KOPT-K1 (cell line): Measurements from ENCODE around the gene AMDHD2.

Source experiments
- H3K27ac ChIP-seq: fragments of 200-600 bp; sonication (generic); 2 replicates; pipeline ENCODE4 v1.5.1; 2016; ENCODE audit warnings: antibody characterized with exemption, mild to moderate bottlenecking, low read depth, low read length; ENCODE audit not compliant: poor library complexity, severe bottlenecking
- H3K36me3 ChIP-seq: fragments of 200-600 bp; sonication (generic); 2 replicates; pipeline ENCODE4 v1.5.1; 2017; ENCODE audit warnings: antibody characterized with exemption, mild to moderate bottlenecking, low read length, moderate library complexity; ENCODE audit not compliant: insufficient read depth
- H3K9me3 ChIP-seq: fragments of 200-600 bp; sonication (generic); 2 replicates; pipeline ENCODE4 v1.5.1; 2017; ENCODE audit warnings: antibody characterized with exemption, low read length, mild to moderate bottlenecking; ENCODE audit not compliant: insufficient read depth, poor library complexity, severe bottlenecking

The AMDHD2 gene

DNA sequence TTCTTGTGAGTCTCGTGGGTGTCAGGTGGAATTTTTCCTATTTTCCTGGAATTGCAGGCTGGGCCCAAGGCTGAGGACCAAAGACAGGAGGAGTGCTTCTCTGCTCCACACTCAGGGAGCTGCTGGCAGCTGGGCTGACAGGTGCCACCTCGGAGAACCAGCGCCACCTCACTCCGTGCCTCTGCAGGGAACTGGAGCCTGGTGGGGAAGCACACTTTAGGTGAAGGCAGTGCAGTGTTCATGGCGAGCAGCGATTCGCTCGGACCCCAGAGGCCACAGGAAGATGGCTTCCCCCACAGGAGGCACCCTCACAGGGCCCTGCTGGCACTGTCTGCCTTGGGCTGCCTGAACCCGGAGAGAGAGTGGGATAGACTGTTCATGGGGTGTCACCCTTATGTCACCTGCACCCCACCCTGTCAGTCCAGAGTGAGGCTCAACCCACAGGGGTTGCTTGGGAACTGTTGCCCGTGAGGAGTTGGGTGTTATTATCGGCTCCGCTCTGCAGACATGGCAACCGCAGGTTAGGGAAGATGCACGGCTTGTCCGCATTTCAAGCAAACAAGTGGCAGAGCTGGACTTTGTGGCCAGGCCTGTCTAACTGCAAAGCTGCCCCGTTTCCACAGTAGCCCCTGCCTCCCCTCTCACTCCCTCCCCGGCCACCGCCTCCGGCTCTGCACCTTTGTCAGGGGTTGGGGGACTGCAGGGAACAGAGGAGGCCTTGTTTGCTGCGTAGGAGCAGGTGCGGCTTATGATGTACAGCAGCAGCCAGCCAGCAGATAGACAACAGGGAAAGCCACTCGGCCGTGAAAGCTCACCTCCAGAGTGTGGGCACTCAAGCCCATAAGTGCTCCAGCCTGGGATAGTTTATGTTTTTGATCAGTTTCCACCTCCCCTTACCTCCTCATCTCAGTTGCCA is 29.7 kb upstream of the AMDHD2 start:
- H3K36me3 ChIP-seq, result no peaks in the 10 kb centered on the region; the same call in 1 of the 2 replicates
- H3K9me3 ChIP-seq, result no peaks in the 10 kb centered on the region
- no peak overlapping the region for H3K27ac ChIP-seq

- Histone ChIP-seq H3K27ac (no peak overlapping the region), H3K36me3 (peaks cover 15% of the 10 kb centered on the region), H3K9me3 (no peaks in the 10 kb centered on the region)
Observed at GRCh38 chr16:2492292-2492691, 27.9 kb upstream of the AMDHD2 start.

DNA sequence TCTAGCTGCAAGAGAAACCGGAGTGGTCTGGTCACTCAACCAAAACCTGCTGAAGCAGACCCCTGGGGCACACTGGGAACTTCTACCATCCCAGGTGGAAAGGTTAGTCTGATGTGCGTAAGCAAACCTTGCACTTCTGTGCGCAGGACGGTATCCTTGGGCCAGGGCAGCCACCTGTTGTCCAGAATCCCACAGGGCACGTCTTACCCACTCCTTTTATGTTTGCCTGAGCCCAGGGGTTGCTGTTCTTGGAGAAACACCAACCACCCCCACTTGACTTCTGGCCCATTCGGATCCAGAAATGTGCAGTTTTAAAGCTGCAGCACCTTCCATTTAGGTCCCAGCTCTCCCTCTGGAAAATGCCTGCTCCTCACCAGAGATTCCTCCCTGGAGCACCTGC is 26.6 kb upstream of the AMDHD2 start:
- Histone ChIP-seq H3K9me3 (no peaks in the 10 kb centered on the region), H3K36me3 (peaks cover 27% of the 10 kb centered on the region), H3K27ac (no peak overlapping the region)

DNA sequence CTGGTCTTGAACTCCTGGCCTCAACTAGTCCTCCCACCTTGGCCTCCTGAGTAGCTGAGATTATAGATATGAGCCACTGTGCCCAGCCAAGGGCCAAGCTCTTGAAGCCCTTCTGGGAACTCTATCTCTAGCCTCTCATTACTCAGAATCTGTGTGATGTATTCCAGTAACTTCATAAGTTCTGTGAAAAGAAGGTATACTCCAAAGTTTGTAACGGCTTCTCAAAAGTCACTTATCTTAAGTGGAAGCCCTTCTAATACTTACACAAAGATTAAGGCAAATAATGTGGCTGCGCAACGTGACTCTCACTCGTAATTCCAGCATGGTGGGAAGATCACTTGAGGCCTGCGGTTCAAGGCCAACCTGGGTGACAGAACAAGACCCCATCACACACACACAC is 25.6 kb upstream of the AMDHD2 start:
- no peaks in the 10 kb centered on the region for H3K9me3 ChIP-seq
- H3K36me3 ChIP-seq, result peaks cover 30% of the 10 kb centered on the region
- no peak overlapping the region for H3K27ac ChIP-seq

GRCh38 chr16:2495041-2495440 is 25.1 kb upstream of the AMDHD2 start:
- H3K9me3 ChIP-seq, result no peaks in the 10 kb centered on the region
- H3K36me3 ChIP-seq, result peaks cover 30% of the 10 kb centered on the region
- H3K27ac ChIP-seq, result no peak overlapping the region

GRCh38 chr16:2496223-2497115 is 23.7 kb upstream of the AMDHD2 start:
- H3K36me3 ChIP-seq, result peaks cover 30% of the 10 kb centered on the region
- H3K27ac ChIP-seq, result no peak overlapping the region
- no peaks in the 10 kb centered on the region for H3K9me3 ChIP-seq

DNA sequence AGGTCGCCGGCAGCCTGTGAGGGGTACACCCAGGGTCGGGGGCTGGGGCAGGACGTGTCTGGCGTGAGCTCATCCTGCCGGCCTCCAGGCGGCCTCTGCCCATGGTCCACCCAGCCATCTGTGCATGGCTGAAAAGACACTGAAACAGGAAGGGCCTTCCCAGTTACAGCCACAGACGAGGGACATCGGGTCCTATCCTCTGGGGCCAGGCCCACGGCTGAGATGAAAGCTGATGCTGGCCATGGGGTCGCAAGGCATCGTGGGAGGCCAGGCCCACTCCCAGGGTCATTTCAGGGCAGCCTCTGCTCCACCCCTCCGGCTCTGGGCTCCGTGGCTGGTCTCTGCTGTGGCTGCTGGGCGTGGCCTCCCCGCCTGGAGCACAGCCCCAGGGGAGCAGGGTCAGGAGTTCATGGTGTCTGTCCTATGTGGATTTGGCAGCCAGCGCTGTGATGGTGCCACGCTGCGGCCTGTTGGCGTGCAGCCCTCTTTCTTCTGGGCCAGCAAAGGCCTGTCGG is 23.0 kb upstream of the AMDHD2 start:
- H3K36me3 ChIP-seq, result peaks cover 30% of the 10 kb centered on the region

DNA sequence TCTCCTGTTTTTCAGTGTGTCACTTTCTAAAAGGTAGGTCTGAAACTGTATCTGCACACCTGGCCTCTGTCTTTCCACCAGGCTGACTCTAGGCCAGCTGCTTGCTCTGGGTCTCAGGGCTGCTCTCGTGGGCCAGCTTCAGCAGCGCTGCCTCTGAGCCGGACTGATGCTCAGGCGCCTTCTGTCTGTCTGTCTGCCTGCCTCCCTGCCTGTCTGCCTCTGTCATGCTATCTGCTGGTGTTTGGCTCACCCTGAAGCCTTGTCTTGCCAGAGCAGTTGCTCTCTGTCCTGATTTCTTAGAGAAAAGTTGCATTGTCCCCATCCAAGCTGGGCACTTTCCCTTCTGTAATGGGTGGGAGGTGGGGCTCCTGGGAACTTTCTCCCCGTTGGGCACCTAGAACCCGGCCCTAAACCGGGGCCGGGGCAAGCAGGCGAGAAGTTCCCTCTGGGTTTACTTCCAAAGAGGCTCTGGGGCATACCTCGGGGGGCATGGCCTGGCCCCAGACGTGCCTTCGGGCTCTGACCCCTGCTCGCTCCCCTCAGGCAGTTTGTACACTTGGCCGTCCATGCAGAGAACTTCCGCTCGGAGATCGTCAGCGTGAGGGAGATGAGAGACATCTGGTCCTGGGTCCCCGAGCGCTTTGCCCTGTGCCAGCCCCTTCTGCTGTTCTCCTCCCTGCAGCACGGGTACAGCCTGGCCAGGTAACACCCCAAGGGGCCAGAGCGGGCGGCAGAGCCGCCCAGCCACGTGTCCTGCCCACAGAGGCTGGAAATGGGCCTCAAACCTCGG is 22.3 kb upstream of the AMDHD2 start:
- Histone ChIP-seq H3K36me3 (peaks cover 30% of the 10 kb centered on the region), H3K27ac (no peak overlapping the region), H3K9me3 (no peaks in the 10 kb centered on the region)

More for the DNA sequence above, 23.0 kb upstream of the AMDHD2 start:
- no peaks in the 10 kb centered on the region for H3K9me3 ChIP-seq
- no peak overlapping the region for H3K27ac ChIP-seq

GRCh38 chr16:2498531-2499253 is 21.5 kb upstream of the AMDHD2 start:
- Histone ChIP-seq H3K36me3 (peaks cover 30% of the 10 kb centered on the region), H3K27ac (no peak overlapping the region), H3K9me3 (no peaks in the 10 kb centered on the region)

DNA sequence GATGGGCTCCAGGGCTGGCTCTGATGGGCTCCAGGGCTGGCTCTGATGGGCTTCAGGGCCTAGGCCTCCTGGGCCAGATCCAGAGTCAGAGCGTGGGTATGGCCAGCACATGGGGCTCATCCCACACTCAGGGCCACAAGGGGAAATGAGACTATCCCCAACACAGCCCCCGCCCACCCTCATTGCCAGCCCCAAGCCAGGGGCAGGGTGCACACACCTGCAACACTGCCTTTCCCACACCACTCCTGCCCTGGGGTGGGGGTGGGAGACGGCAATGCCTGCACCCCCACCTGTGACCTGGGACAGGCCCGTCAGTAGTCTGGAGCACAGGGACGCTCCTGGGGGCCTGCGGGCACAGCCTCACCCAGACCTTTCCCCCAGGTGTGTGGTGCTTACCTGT is 20.7 kb upstream of the AMDHD2 start:
- H3K36me3 ChIP-seq, result peaks cover 30% of the 10 kb centered on the region
- no peaks in the 10 kb centered on the region for H3K9me3 ChIP-seq
- no peak overlapping the region for H3K27ac ChIP-seq

DNA sequence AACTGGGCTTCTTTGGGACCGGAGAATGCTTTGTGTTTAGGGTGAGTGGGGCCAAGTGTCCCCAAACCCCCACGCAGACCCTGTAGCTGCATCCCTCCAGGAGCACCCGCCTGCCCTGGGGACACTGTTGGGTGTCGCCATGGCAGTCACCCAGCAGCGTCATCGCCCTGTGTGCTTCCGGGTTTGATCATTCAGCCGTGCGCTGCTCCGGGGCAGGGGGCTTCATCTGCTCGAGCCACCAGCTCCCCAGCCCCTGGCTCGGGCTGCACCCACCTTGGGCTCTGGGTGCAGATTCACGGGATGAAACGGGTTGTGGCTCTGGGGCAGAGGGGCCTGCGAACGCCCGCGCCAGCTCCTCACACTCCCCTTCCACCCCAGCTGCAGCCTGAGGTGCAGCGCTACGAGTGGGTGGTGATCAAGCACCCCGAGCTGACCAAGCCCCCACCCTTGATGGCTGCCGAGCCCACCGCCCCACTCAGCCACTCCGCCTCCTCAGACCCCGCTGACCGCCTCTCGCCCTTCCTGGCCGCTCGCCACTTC is 20.2 kb upstream of the AMDHD2 start:
- Histone ChIP-seq H3K36me3 (peaks cover 30% of the 10 kb centered on the region), H3K27ac (no peak overlapping the region), H3K9me3 (no peaks in the 10 kb centered on the region)

GRCh38 chr16:2500430-2500917 is 19.7 kb upstream of the AMDHD2 start:
- H3K36me3 ChIP-seq, result peaks cover 30% of the 10 kb centered on the region
- no peak overlapping the region for H3K27ac ChIP-seq
- H3K9me3 ChIP-seq, result no peaks in the 10 kb centered on the region

DNA sequence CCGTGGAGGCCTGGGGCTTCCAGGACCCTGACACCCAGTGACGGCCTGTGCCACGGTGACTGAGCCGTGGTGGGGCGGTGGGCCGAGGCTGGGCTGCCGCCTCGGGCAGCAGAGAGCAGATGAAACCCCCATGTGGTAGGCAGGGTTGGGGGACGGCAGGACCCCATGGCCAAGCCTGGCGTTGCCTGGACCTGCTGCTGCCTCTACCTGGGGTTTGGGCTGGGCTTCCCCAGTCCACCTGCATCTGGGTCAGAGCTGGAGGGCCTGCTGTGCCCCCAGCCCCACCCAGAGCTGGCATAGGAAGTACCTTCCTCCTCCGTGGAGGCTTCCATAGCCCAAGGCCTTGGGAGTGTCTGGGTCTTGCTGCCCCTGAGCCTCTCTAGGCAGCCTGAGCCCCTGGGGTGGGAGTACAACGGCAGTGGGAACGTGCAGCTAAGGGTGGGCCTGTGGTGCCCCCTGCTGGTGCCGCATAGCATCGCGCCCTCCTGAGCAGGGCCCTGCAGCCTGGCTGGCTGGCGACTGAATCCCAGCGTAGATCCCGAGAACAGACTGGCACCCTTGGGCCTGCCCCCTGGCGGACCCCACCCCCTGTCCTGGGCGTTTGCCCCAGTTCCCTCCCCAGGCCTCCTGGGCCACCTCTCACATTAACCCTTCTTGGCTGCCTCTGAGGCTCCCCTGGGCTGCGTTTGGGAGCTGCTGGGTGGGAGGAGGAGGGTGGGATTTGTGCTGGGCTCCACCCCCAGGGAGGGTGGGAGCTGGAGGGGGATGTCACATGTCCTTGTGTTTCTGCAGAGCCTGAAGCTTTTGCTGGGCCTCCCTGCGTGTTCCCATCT is 19.0 kb upstream of the AMDHD2 start:
- H3K36me3 ChIP-seq, result peaks cover 26% of the 10 kb centered on the region
- H3K27ac ChIP-seq, result no peak overlapping the region
- no peaks in the 10 kb centered on the region for H3K9me3 ChIP-seq
